PC-9 (cell line): ENCODE measurements around the gene CD109. TPM values are rescaled to one million over a fixed set of nuclear protein-coding genes. Genes with fewer than 3 reads are reported as not detected.
"Not testable (repeated sequence)": the region's sequence is repeated elsewhere in the genome, so short reads cannot be mapped to it uniquely, and the experiment has no call there.

Experiments used
- BruUV-seq: library from RNA; stranded (reverse); fragments of 400-500 nt; replicated peaks from 2 replicates; lab custom pipeline; 2021; lab: Mats Ljungman, UMichigan
- CTCF ChIA-PET: fragments of 300-600 bp; sonication (Branson Sonifier 250); formaldehyde crosslinking; loops from one replicate; lab custom pipeline; 2022; ENCODE audit warnings: antibody characterized with exemption; lab: Charles Lee
- POLR2A ChIA-PET: fragments of 300-600 bp; sonication (Branson Sonifier 250); formaldehyde crosslinking; loops from one replicate; lab custom pipeline; 2022; ENCODE audit warnings: antibody characterized with exemption; ENCODE audit not compliant: unreplicated experiment; lab: Charles Lee
- DNase-seq, 2 experiments: peaks; one replicate each; pipeline versions ENCODE4 v3.0.0 to v3.0.0-alpha.2; 2015 to 2022; ENCODE audit warnings: mixed read lengths in 1 of 2
- H2AFZ ChIP-seq: fragments of 200-600 bp; sonication (generic); 2 replicates; pipeline ENCODE4 v1.8.1; 2017; ENCODE audit warnings: antibody characterized with exemption
- H3F3A ChIP-seq: fragments of 200-600 bp; sonication (generic); 2 replicates; pipeline ENCODE4 v1.8.1; 2017; ENCODE audit warnings: antibody characterized with exemption, mild to moderate bottlenecking, low read depth; ENCODE audit not compliant: insufficient read depth
- H3K27ac ChIP-seq: fragments of 200-600 bp; sonication (generic); 2 replicates; pipeline ENCODE4 v1.6.1; 2016; ENCODE audit warnings: mixed run types
- H3K27me3 ChIP-seq: fragments of 200-600 bp; sonication (generic); 2 replicates; pipeline ENCODE4 v1.6.1; 2016; ENCODE audit warnings: low read depth, mixed run types; ENCODE audit not compliant: insufficient read depth
- H3K36me3 ChIP-seq: fragments of 200-600 bp; sonication (generic); 2 replicates; pipeline ENCODE4 v1.6.1; 2016; ENCODE audit warnings: low read depth, mixed run types
- H3K4me1 ChIP-seq: fragments of 200-600 bp; sonication (generic); replicated peaks from 2 replicates; pipeline ENCODE4 v1.6.1; 2016; ENCODE audit warnings: mixed run types; ENCODE audit not compliant: insufficient read depth
- H3K4me2 ChIP-seq: fragments of 200-600 bp; sonication (generic); 2 replicates; pipeline ENCODE4 v1.6.1; 2017; ENCODE audit warnings: mixed run types
- H3K4me3 ChIP-seq: fragments of 200-600 bp; sonication (generic); 2 replicates; pipeline ENCODE4 v1.6.1; 2016; ENCODE audit warnings: mixed run types
- H3K79me2 ChIP-seq: fragments of 200-600 bp; sonication (generic); 2 replicates; pipeline ENCODE4 v1.6.1; 2017; ENCODE audit warnings: low read depth, mixed run types
- H3K9me2 ChIP-seq: fragments of 200-600 bp; sonication (generic); 2 replicates; pipeline ENCODE4 v1.8.1; 2017; ENCODE audit warnings: mild to moderate bottlenecking; ENCODE audit not compliant: insufficient read depth
- H3K9me3 ChIP-seq: fragments of 200-600 bp; sonication (generic); 2 replicates; pipeline ENCODE4 v1.8.1; 2016; ENCODE audit warnings: low read depth; ENCODE audit not compliant: insufficient read depth
- H4K20me1 ChIP-seq: fragments of 200-600 bp; sonication (generic); 2 replicates; pipeline ENCODE4 v1.8.1; 2017; ENCODE audit not compliant: insufficient read depth
- CTCF ChIP-seq: fragments of 200-600 bp; sonication (generic); conservative IDR thresholded peaks from 2 replicates; pipeline ENCODE4 v1.6.1; 2017; ENCODE audit warnings: mixed run types, antibody characterized with exemption, mild to moderate bottlenecking, moderate library complexity
- EZH2 ChIP-seq: fragments of 200-600 bp; sonication (generic); IDR thresholded peaks from 2 replicates; pipeline ENCODE4 v1.8.0; 2017; ENCODE audit warnings: antibody characterized with exemption, low read depth
- intact Hi-C: fragments of 100-400 bp; cut with micrococcal nuclease; formaldehyde crosslinking; loops from one replicate; pipeline ENCODE4 v1.10.0; 2022; ENCODE audit not compliant: unreplicated experiment
- total RNA-seq: library from RNA; stranded (reverse); gene quantifications from 2 replicates; pipeline ENCODE4 v1.2.3, GENCODE V29; 2021

The CD109 gene
- total RNA-seq, 1 experiment from 2014 or later = 50.7 TPM

- no peak for DNase-seq
- no peak overlapping the region for H3K27ac ChIP-seq
- no peak overlapping the region for H3K4me2 ChIP-seq
- H3K4me3 ChIP-seq = no peak overlapping the region
- no peaks in the 10 kb centered on the region for H3K27me3 ChIP-seq
- intact Hi-C loops = loop anchor here (2.0 kb wide), 1 partner anchor 27 kb away; no protein-coding TSS in a partner anchor
- H3F3A ChIP-seq = peaks cover 20% of the 10 kb centered on the region; the same call in 1 of the 2 replicates
- H3K4me1 ChIP-seq = peaks cover 26% of the 10 kb centered on the region
- no peak overlapping the region for H2AFZ ChIP-seq
- BruUV-seq = no TSS peak
- H4K20me1 ChIP-seq = no peaks in the 10 kb centered on the region
- H3K79me2 ChIP-seq = no peaks in the 10 kb centered on the region
- CTCF ChIA-PET = no interaction called here
- H3K9me3 ChIP-seq = peaks cover 4% of the 10 kb centered on the region; the same call in 1 of the 2 replicates
- H3K36me3 ChIP-seq = no peaks in the 10 kb centered on the region
- TF ChIP-seq EZH2 (no peak), CTCF (no peak)
- no peaks in the 10 kb centered on the region for H3K9me2 ChIP-seq
- POLR2A ChIA-PET = no interaction called here
Observed at GRCh38 chr6:73801652-73802268, 105.8 kb downstream of the CD109 start.

- peaks cover 4% of the 10 kb centered on the region; the same call in 1 of the 2 replicates for H3K9me3 ChIP-seq
- intact Hi-C loops = loop anchor here (2.0 kb wide), 1 partner anchor 28 kb away; no protein-coding TSS in a partner anchor
- peaks cover 26% of the 10 kb centered on the region for H3K4me1 ChIP-seq
- H3K27ac ChIP-seq = peak overlapping the region; percentile 93
- no peaks in the 10 kb centered on the region for H3K27me3 ChIP-seq
- H3K9me2 ChIP-seq = no peaks in the 10 kb centered on the region
- no TSS peak for BruUV-seq
- H3F3A ChIP-seq = peaks cover 20% of the 10 kb centered on the region; the same call in 1 of the 2 replicates
- H4K20me1 ChIP-seq = no peaks in the 10 kb centered on the region
- H3K79me2 ChIP-seq = no peaks in the 10 kb centered on the region
- POLR2A ChIA-PET = interaction anchor here (0.5 kb wide), 1 partner anchor 16 kb away, joined by 3 read pairs; no protein-coding TSS in a partner anchor
- no peaks in the 10 kb centered on the region for H3K36me3 ChIP-seq
- no peak overlapping the region for H3K4me3 ChIP-seq
- 0 out of 2 replicates have a peak overlapping the region, but pooled peaks have one; percentile 35 for H3K4me2 ChIP-seq
- H2AFZ ChIP-seq = no peak overlapping the region
- no peak for DNase-seq
- TF ChIP-seq EZH2 (no peak), CTCF (no peak)
- CTCF ChIA-PET = interaction anchor here (0.6 kb wide), 1 partner anchor 63 kb away, joined by 3 read pairs; no protein-coding TSS in a partner anchor
Observed at GRCh38 chr6:73802366-73802765, 106.4 kb downstream of the CD109 start.

GRCh38 chr6:73803562-73804241 lies 107.7 kb downstream of the CD109 start:
- H3K27ac ChIP-seq = peak overlapping the region; percentile 93

GRCh38 chr6:73805221-73805620 lies 109.2 kb downstream of the CD109 start:
- H3K27ac ChIP-seq, H2AFZ ChIP-seq, POLR2A ChIA-PET, intact Hi-C loops, CTCF ChIA-PET, H3K27me3 ChIP-seq, BruUV-seq, H3K9me3 ChIP-seq, H3K9me2 ChIP-seq, H3K4me3 ChIP-seq, H4K20me1 ChIP-seq, H3K79me2 ChIP-seq, DNase-seq, H3K4me2 ChIP-seq, H3K36me3 ChIP-seq: not testable (repeated sequence)
- Histone ChIP-seq H3F3A (peaks cover 15% of the 10 kb centered on the region; the same call in 1 of the 2 replicates), H3K4me1 (peaks cover 23% of the 10 kb centered on the region)

More at GRCh38 chr6:73803562-73804241, 107.7 kb downstream of the CD109 start:
- Histone ChIP-seq H3F3A (peaks cover 20% of the 10 kb centered on the region; the same call in 1 of the 2 replicates), H3K4me3 (no peak overlapping the region), H3K27me3 (no peaks in the 10 kb centered on the region), H3K79me2 (no peaks in the 10 kb centered on the region), H3K4me1 (peaks cover 25% of the 10 kb centered on the region), H4K20me1 (no peaks in the 10 kb centered on the region), H3K36me3 (no peaks in the 10 kb centered on the region), H2AFZ (no peak overlapping the region; the same call in 1 of the 2 replicates), H3K9me3 (no peaks in the 10 kb centered on the region), H3K4me2 (peak overlapping the region; percentile 35), H3K9me2 (no peaks in the 10 kb centered on the region)
- TF ChIP-seq CTCF (peak; percentile 63), EZH2 (no peak)
- no TSS peak for BruUV-seq
- CTCF ChIA-PET = no interaction called here
- intact Hi-C loops = loop anchor here (2.0 kb wide), 1 partner anchor 29 kb away; no protein-coding TSS in a partner anchor
- peak; percentile 37 to 91 for DNase-seq
- POLR2A ChIA-PET = interaction anchor here (0.6 to 0.7 kb wide), 2 partner anchors 151 to 1476 kb away, joined by 3 to 8 read pairs; no protein-coding TSS in a partner anchor
